BJ (cell line): Measurements from ENCODE around the gene KRTAP5-3. TPM values are rescaled to one million over a fixed set of nuclear protein-coding genes. Genes with fewer than 3 reads are reported as not detected.
"Not testable (repeated sequence)": the region's sequence is repeated elsewhere in the genome, so short reads cannot be mapped to it uniquely, and the experiment has no call there.

Source experiments
- CTCF ChIA-PET: fragments of 350-600 bp; formaldehyde crosslinking; extraction: SDS; loops from one replicate; lab custom pipeline; 2021; ENCODE audit warnings: antibody characterized with exemption, inconsistent platforms; lab: Yijun Ruan, JAX
- POLR2A ChIA-PET: fragments of 300-600 bp; sonication (Branson Sonifier 250); formaldehyde crosslinking; extraction: SDS; loops from one replicate; lab custom pipeline; 2021; ENCODE audit warnings: antibody characterized with exemption; lab: Charles Lee
- DNase-seq: peaks from one replicate; pipeline ENCODE4 v3.0.0-alpha.2; 2011; ENCODE audit warnings: low read depth
- H3K27me3 ChIP-seq: 2 replicates; pipeline ENCODE4 v1.6.0; 2011; ENCODE audit warnings: low read length; ENCODE audit not compliant: control insufficient read depth, insufficient read depth
- H3K36me3 ChIP-seq: 2 replicates; pipeline ENCODE4 v1.5.1; 2011; ENCODE audit warnings: low read length; ENCODE audit not compliant: control insufficient read depth, insufficient read depth
- H3K4me3 ChIP-seq: 2 replicates; pipeline ENCODE4 v1.5.1; 2011; ENCODE audit warnings: low read depth, mild to moderate bottlenecking, control low read depth, low read length
- polyA plus RNA-seq: library from polyadenylated mRNA; depleted of rRNA; stranded (reverse); fragments of >200 nt; gene quantifications from 2 replicates; pipeline ENCODE4 v1.2.3, GENCODE V29; 2011
- TF ChIP-seq, protein P1 (sequence below): IDR thresholded peaks from 2 replicates; pipeline ENCODE4 v1.5.1; 2011; ENCODE audit warnings: low read depth, mild to moderate bottlenecking, control low read depth, inconsistent platforms, low read length, moderate library complexity; ENCODE audit not compliant: insufficient read depth

Gene KRTAP5-3
- polyA plus RNA-seq, 1 experiment: not detected

DNA sequence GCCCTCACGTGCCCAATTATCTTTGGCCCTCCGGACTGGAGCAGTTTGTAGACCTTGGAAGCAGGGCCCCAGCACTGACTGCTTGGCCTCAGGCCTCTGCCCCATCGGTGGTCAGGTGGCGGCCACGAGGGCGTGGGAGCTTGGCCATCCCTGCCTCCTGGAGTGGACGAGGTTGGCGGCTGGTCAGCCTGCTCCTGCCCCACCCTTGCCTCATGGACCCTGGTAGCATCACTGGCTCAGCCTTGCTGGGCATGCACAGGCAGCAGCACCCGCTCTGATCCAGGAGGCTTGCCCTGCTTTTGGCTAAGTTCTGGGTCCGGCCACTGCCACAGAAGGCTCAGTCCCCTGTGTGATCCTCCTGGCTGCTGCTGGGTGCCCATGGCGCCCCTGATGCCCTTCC lies 4.1 kb downstream of the KRTAP5-3 start:
- H3K4me3 ChIP-seq: no peak overlapping the region
- CTCF ChIA-PET: no interaction called here
- H3K27me3 ChIP-seq: peaks cover 13% of the 10 kb centered on the region
- no peak for DNase-seq
- POLR2A ChIA-PET: no interaction called here
- TF ChIP-seq, protein P1, sequence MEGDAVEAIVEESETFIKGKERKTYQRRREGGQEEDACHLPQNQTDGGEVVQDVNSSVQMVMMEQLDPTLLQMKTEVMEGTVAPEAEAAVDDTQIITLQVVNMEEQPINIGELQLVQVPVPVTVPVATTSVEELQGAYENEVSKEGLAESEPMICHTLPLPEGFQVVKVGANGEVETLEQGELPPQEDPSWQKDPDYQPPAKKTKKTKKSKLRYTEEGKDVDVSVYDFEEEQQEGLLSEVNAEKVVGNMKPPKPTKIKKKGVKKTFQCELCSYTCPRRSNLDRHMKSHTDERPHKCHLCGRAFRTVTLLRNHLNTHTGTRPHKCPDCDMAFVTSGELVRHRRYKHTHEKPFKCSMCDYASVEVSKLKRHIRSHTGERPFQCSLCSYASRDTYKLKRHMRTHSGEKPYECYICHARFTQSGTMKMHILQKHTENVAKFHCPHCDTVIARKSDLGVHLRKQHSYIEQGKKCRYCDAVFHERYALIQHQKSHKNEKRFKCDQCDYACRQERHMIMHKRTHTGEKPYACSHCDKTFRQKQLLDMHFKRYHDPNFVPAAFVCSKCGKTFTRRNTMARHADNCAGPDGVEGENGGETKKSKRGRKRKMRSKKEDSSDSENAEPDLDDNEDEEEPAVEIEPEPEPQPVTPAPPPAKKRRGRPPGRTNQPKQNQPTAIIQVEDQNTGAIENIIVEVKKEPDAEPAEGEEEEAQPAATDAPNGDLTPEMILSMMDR: no peak
- no peaks in the 10 kb centered on the region for H3K36me3 ChIP-seq

DNA sequence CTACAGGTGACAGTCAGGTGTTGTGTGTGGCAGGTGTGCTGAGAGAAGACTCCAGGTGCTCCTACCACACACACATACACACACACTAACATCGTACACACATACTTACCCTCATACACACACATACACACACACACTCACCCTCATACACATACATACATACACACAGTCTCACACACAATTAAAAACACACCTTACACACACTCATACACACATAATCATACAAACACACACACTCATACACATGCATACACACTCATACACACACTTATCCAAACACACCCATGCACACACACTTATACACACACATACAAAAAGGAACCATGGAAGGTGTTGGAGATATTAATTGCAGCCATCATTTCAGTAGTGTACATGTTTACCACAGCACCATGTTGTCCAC lies 4.6 kb downstream of the KRTAP5-3 start:
- POLR2A ChIA-PET: no interaction called here
- TF ChIP-seq, protein P1: no peak
- H3K36me3 ChIP-seq: no peaks in the 10 kb centered on the region
- H3K4me3 ChIP-seq: no peak overlapping the region
- DNase-seq: no peak
- CTCF ChIA-PET: no interaction called here
- peaks cover 13% of the 10 kb centered on the region for H3K27me3 ChIP-seq

DNA sequence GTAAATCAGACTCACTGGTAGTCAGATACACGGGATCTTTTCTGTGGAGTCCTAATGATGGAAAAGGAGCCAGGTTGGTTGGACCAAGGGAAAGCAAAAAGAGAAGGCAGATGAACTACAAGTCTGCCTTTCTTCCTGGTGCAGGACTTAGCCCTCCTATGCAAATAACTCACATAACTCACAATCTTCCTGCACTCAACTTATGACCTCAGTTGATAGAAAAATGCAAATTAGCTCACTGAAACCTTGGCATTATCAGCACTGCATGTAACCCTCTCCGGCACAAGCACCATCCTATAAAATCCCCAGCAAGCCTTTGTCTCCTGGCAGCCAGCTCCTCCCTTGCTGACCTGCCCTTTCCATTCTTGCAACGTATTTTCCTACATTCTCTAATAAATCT lies 6.6 kb downstream of the KRTAP5-3 start:
- CTCF ChIA-PET, DNase-seq, POLR2A ChIA-PET, H3K4me3 ChIP-seq, H3K36me3 ChIP-seq: not testable (repeated sequence)
- H3K27me3 ChIP-seq: peaks cover 14% of the 10 kb centered on the region

DNA sequence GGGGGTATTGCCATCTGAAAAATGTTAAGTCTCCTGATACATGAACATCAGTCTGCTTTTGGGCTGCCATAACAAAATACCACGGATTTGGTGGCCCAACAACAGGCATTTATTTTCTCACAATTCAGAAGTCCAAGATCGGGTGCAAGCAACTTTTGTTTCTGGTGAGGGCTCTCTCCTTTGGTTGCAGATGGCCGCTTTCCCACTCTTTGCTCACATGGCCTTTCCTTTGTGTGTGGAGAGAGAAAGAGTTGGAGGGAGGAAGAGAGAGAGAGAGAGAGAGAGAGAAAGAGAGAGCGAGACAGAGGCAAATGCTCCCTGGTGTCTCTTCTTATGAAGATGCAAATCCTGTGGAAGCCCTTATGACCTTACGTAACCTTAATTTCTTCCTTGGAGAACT lies 7.6 kb downstream of the KRTAP5-3 start:
- POLR2A ChIA-PET: no interaction called here
- Histone ChIP-seq H3K4me3 (no peak overlapping the region), H3K36me3 (no peaks in the 10 kb centered on the region), H3K27me3 (peaks cover 19% of the 10 kb centered on the region)
- TF ChIP-seq, protein P1: no peak
- CTCF ChIA-PET: no interaction called here
- no peak for DNase-seq

DNA sequence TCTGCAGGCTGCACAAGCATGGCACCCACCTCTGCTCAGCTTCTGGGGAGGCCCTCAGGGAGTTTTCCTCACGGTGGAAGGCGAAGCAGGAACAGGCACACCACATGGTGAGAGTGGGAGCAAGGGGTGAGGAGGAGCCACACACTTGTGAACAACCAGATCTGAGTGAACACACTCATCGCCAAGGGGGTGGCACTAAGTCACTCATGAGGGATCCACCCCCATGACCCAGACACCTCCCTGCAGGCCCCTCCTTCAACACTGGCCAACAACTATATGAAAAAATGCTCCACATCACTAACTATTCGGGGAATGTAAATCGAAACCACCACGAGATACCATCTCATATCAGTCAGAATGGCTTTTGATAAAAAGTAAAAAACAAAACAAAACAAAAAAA lies 9.4 kb downstream of the KRTAP5-3 start:
- Histone ChIP-seq H3K4me3 (no peak overlapping the region), H3K36me3 (no peaks in the 10 kb centered on the region), H3K27me3 (peaks cover 16% of the 10 kb centered on the region)
- ChIA-PET CTCF (interaction anchor here (0.7 to 1.5 kb wide), 3 partner anchors 15 to 32 kb away, joined by 3 to 5 read pairs (median 4); no protein-coding TSS in a partner anchor), POLR2A (no interaction called here)
- no peak for DNase-seq
- TF ChIP-seq, protein P1: no peak

DNA sequence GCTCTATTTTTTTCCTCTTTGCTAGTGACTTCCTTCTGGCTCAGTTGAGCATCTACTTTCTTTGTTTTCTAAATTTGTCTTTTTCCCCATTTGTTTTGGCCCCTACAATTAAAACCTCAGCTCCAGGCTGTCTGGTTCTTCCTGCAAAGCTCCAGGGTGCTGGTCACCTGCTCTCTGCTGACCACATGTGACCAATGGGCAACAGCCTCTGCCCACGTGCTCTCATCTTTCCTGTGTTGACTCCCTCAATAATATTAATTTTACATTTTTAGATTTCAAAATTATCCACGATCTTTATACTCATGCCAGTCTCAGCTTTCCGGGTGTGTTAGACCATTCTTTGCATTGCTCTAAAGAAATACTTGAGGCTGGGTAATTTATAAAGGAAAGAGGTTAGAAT lies 9.9 kb downstream of the KRTAP5-3 start:
- POLR2A ChIA-PET, H3K4me3 ChIP-seq, H3K36me3 ChIP-seq, DNase-seq: not testable (repeated sequence)
- H3K27me3 ChIP-seq: peaks cover 14% of the 10 kb centered on the region
- CTCF ChIA-PET: interaction anchor here (0.6 to 5.4 kb wide), 4 partner anchors 11 to 126 kb away, joined by 3 to 31 read pairs (median 4); no protein-coding TSS in a partner anchor
